Measurements from ENCODE around the gene CPSF7.

CPSF7 gene

GRCh38 chr11:61353131-61354067 is 76.4 kb downstream of the CPSF7 start:
- FAIRE-seq = no peak

Data from colon (tissue), 2 donors.